DND-41 (cell line): ENCODE measurements around the gene FDXR.

Experiments used
- ATAC-seq: fragments of 200-7000 bp; cut with Tn5 transposase; 3 replicates; pipeline ENCODE4 v1.9.1; 2021; ENCODE audit warnings: low read depth; ENCODE audit not compliant: insufficient read depth
- DNase-seq: peaks from one replicate; pipeline ENCODE4 v3.0.0-alpha.2; 2020
- H2AFZ ChIP-seq: 2 replicates; pipeline ENCODE4 v1.6.0; 2012; ENCODE audit warnings: low read depth, low read length
- H3K27ac ChIP-seq: 2 replicates; pipeline ENCODE4 v1.5.1; 2012; ENCODE audit warnings: low read length, inconsistent platforms
- H3K27me3 ChIP-seq: fragments of 200-600 bp; sonication (generic); 2 replicates; pipeline ENCODE4 v1.6.0; 2012; ENCODE audit warnings: low read length, mild to moderate bottlenecking, inconsistent platforms; ENCODE audit not compliant: insufficient read depth, poor library complexity
- H3K36me3 ChIP-seq: 2 replicates; pipeline ENCODE4 v1.5.1; 2012; ENCODE audit warnings: low read length, inconsistent platforms; ENCODE audit not compliant: insufficient read depth
- H3K4me1 ChIP-seq: 2 replicates; pipeline ENCODE4 v1.5.1; 2012; ENCODE audit warnings: mild to moderate bottlenecking, low read length; ENCODE audit not compliant: insufficient read depth
- H3K4me2 ChIP-seq: 2 replicates; pipeline ENCODE4 v1.6.0; 2012; ENCODE audit warnings: mild to moderate bottlenecking, moderate library complexity, low read length, inconsistent platforms; ENCODE audit not compliant: insufficient read depth
- H3K4me3 ChIP-seq, 2 experiments: fragments of 200-600 bp in 1 of 2; shearing (Covaris generic) in 1 of 2; 2 replicates each; pipeline ENCODE4 v1.5.1; 2012 to 2016; ENCODE audit warnings: inconsistent platforms in 2 of 2, low read length in 2 of 2, mild to moderate bottlenecking in 2 of 2, low read depth in 1 of 2, moderate library complexity in 1 of 2
- H3K79me2 ChIP-seq: 2 replicates; pipeline ENCODE4 v1.6.0; 2012; ENCODE audit warnings: low read length, inconsistent platforms; ENCODE audit not compliant: insufficient read depth
- H3K9ac ChIP-seq: 2 replicates; pipeline ENCODE4 v1.6.0; 2012; ENCODE audit warnings: low read depth, mild to moderate bottlenecking, inconsistent platforms, low read length, moderate library complexity
- H3K9me3 ChIP-seq: 2 replicates; pipeline ENCODE4 v1.5.1; 2012; ENCODE audit warnings: low read length, moderate library complexity, mild to moderate bottlenecking, inconsistent platforms; ENCODE audit not compliant: insufficient read depth, severe bottlenecking
- H4K20me1 ChIP-seq: 2 replicates; pipeline ENCODE4 v1.6.0; 2012; ENCODE audit warnings: low read length; ENCODE audit not compliant: insufficient read depth
- CTCF ChIP-seq: IDR thresholded peaks from 2 replicates; pipeline ENCODE4 v1.5.1; 2012; ENCODE audit warnings: borderline replicate concordance, low read length, moderate library complexity, mild to moderate bottlenecking; ENCODE audit not compliant: poor library complexity, severe bottlenecking; ENCODE audit errors: extremely low read depth
- EZH2 ChIP-seq: IDR thresholded peaks from 3 replicates; pipeline ENCODE4 v1.6.1; 2012; ENCODE audit warnings: borderline replicate concordance, low read depth, mild to moderate bottlenecking, moderate library complexity, low read length, inconsistent platforms; ENCODE audit not compliant: severe bottlenecking

The FDXR gene

GRCh38 chr17:74901353-74902135 lies 28.8 kb upstream of the FDXR start:
- no peak overlapping the region for H2AFZ ChIP-seq
- TF ChIP-seq CTCF (no peak), EZH2 (no peak)
- no peak overlapping the region for H3K4me2 ChIP-seq
- H3K9ac ChIP-seq = no peak overlapping the region
- H3K4me3 ChIP-seq = no peak overlapping the region
- DNase-seq (no peak), ATAC-seq (no peak)
- peaks cover 3% of the 10 kb centered on the region for H3K27me3 ChIP-seq
- H3K36me3 ChIP-seq = no peaks in the 10 kb centered on the region
- H3K4me1 ChIP-seq = no peaks in the 10 kb centered on the region
- H3K27ac ChIP-seq = no peak overlapping the region
- no peaks in the 10 kb centered on the region for H3K9me3 ChIP-seq
- no peaks in the 10 kb centered on the region for H4K20me1 ChIP-seq
- no peaks in the 10 kb centered on the region for H3K79me2 ChIP-seq

GRCh38 chr17:74900208-74900607 lies 27.4 kb upstream of the FDXR start:
- Histone ChIP-seq H3K4me2 (no peak overlapping the region), H4K20me1 (no peaks in the 10 kb centered on the region), H2AFZ (no peak overlapping the region), H3K27me3 (peaks cover 8% of the 10 kb centered on the region), H3K27ac (no peak overlapping the region), H3K9me3 (no peaks in the 10 kb centered on the region), H3K79me2 (no peaks in the 10 kb centered on the region), H3K9ac (no peak overlapping the region), H3K36me3 (no peaks in the 10 kb centered on the region), H3K4me1 (no peaks in the 10 kb centered on the region), H3K4me3 (no peak overlapping the region)
- ATAC-seq = no peak
- DNase-seq = no peak
- TF ChIP-seq CTCF (no peak), EZH2 (no peak)

- Histone ChIP-seq H3K9me3 (no peaks in the 10 kb centered on the region), H3K27me3 (peaks cover 8% of the 10 kb centered on the region)
- TF ChIP-seq EZH2 (no peak), CTCF (no peak)
These were observed 25.7 kb upstream of the FDXR start for GRCh38 chr17:74898376-74898946.

More at GRCh38 chr17:74898376-74898946, 25.7 kb upstream of the FDXR start:
- ATAC-seq (no peak), DNase-seq (no peak)
- no peaks in the 10 kb centered on the region for H3K36me3 ChIP-seq
- H3K9ac ChIP-seq = no peak overlapping the region
- no peaks in the 10 kb centered on the region for H3K4me1 ChIP-seq
- H2AFZ ChIP-seq = no peak overlapping the region
- H4K20me1 ChIP-seq = no peaks in the 10 kb centered on the region
- H3K4me3 ChIP-seq = no peak overlapping the region
- no peak overlapping the region for H3K27ac ChIP-seq
- no peaks in the 10 kb centered on the region for H3K79me2 ChIP-seq
- H3K4me2 ChIP-seq = no peak overlapping the region
